Peyer's patch (tissue), 4 donors: ENCODE data around the gene HAP1.

ENCODE experiments used
- POLR2A ChIP-seq, 2 donors: fragments of 450-650 bp; IDR thresholded peaks; one replicate each; pipeline ENCODE4 v1.5.1; 2017; ENCODE audit warnings: antibody characterized with exemption in 2 of 2, mild to moderate bottlenecking in 2 of 2, moderate library complexity in 2 of 2
- TF ChIP-seq, protein P1 (sequence below), 6 experiments: fragments of 450-650 bp in 4 of 6; fragments of 200-600 bp in 2 of 6; sonication (generic) in 1 of 6; IDR thresholded peaks; one replicate each; pipeline ENCODE4 v1.5.1; 2017 to 2019; ENCODE audit warnings: antibody characterized with exemption in 6 of 6, mild to moderate bottlenecking in 3 of 6, moderate library complexity in 1 of 6

GRCh38 chr17:41781404-41782110 is 47.1 kb upstream of the HAP1 start:
- TF ChIP-seq, protein P1, sequence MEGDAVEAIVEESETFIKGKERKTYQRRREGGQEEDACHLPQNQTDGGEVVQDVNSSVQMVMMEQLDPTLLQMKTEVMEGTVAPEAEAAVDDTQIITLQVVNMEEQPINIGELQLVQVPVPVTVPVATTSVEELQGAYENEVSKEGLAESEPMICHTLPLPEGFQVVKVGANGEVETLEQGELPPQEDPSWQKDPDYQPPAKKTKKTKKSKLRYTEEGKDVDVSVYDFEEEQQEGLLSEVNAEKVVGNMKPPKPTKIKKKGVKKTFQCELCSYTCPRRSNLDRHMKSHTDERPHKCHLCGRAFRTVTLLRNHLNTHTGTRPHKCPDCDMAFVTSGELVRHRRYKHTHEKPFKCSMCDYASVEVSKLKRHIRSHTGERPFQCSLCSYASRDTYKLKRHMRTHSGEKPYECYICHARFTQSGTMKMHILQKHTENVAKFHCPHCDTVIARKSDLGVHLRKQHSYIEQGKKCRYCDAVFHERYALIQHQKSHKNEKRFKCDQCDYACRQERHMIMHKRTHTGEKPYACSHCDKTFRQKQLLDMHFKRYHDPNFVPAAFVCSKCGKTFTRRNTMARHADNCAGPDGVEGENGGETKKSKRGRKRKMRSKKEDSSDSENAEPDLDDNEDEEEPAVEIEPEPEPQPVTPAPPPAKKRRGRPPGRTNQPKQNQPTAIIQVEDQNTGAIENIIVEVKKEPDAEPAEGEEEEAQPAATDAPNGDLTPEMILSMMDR (IDR thresholded peaks at IDR 0.05), result no peak
- TF ChIP-seq POLR2A (IDR thresholded peaks at IDR 0.05), result no peak
